ENCODE results near the gene DIAPH3.

DIAPH3 gene

GRCh38 chr13:59671881-59672280 lies 491.8 kb downstream of the DIAPH3 start:
- no peak for DNase-seq (ENCODE audit: low read depth)

DNA sequence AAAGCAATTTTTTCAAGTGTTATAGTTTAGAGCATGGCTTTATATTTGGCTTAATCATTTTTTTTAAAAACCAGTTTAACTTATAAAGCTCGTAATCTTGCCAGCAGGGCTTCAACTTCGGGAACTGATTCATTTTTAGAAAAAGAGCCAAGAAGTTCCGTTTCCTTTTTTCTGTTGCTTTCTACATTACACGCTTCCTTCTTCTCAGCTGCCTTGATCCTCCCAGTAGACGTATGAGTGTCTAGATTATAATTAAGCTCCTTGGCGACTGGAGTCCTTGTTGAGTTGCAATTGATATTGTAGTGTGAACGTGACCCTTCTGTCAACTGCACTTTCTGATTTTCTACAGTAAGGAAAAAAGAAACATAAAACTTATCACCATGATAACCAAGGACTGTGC lies 497.2 kb downstream of the DIAPH3 start:
- DNase-seq (ENCODE audit: low read depth): no peak

GRCh38 chr13:59665732-59666131 lies 498.0 kb downstream of the DIAPH3 start:
- DNase-seq (ENCODE audit: low read depth): no peak

- DNase-seq (ENCODE audit: low read depth): no peak
Measured at GRCh38 chr13:59665184-59665583, 498.5 kb downstream of the DIAPH3 start.

DNA sequence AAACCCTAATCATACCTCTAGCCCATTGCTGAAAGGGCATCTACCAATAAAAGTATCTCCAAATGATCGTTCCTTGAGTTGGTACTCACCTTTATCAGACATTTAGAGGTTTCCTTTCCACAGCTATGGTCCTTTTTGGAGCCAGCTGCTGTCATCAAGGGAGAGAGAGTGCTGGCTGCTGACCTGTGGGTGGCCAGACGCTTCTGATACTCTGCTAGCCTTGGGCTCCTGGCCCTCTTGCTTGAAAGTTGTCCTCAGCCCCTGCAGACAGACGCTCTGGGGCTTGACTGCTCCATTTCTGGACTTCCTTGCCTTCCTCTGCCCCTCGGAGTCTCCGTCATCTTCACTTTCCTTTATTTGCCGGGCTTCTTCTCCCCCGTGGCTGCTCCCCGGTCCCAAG lies 499.1 kb downstream of the DIAPH3 start:
- DNase-seq (ENCODE audit: low read depth): no peak

- no peak for DNase-seq (ENCODE audit: low read depth)
Measured at GRCh38 chr13:59663707-59664106, 500.0 kb downstream of the DIAPH3 start.

GRCh38 chr13:59660582-59660981 lies 503.1 kb downstream of the DIAPH3 start:
- DNase-seq (ENCODE audit: low read depth): no peak

GRCh38 chr13:59659981-59660380 lies 503.7 kb downstream of the DIAPH3 start:
- no peak for DNase-seq (ENCODE audit: low read depth)

- no peak for DNase-seq (ENCODE audit: low read depth)
Measured at GRCh38 chr13:59658738-59659330, 504.9 kb downstream of the DIAPH3 start.

- DNase-seq (ENCODE audit: low read depth): no peak
Measured at GRCh38 chr13:59658027-59658737, 505.5 kb downstream of the DIAPH3 start.

DNA sequence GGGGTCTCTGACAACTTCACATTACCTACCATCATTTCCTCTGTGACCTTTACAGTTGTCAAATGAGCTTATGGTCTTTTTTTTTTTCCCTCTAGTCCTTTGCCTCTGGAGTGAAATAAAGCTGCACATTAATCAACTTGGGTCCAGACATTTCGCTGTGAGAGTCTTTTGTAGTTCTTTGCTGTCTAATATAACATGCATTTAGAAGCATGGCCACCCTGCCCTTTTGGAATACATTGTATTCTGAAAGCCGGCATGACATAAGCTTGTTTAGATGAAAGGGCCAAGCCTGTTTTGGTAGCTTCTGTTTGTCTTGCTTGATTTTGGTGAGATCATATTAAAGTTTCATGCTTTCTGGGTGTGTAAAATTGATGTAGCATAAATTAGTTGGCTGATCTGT lies 509.8 kb downstream of the DIAPH3 start:
- no peak for DNase-seq (ENCODE audit: low read depth)

- DNase-seq (ENCODE audit: low read depth): no peak
Measured at GRCh38 chr13:59651479-59651878, 512.2 kb downstream of the DIAPH3 start.

DNA sequence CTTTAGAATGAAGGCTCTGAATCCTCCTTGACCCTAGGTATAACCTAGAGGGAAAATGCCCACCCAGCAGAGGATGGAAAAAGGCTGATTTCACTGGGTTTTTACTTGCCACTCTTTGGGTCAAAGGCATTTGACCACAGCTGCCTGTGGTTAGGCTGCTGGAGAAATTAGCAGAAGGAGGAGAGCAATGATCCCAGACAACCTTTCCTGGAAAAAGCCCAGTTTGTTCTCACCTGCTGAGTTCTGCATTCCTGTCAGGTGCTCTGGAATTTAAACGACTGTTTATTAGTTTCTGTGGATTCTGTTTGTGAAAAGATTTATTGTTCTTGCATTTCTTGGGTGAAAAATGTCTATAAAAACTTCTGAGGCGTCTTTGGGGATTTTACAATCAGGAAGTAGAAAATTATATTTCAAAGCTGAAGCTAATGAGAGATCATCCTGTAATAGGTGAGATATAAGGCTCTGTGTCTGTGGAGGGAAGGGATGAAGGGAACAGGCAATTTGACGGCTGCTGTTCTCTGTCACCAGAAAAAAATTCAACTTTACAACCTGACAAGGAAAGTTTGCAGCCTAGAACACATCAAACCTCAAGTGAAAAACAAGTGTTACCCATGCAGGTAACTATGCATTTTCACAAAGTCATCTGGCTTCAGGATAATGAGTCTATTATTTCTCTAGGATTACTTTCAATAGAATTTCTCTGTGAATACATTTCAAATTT lies 519.7 kb downstream of the DIAPH3 start:
- no peak for DNase-seq (ENCODE audit: low read depth)

DNA sequence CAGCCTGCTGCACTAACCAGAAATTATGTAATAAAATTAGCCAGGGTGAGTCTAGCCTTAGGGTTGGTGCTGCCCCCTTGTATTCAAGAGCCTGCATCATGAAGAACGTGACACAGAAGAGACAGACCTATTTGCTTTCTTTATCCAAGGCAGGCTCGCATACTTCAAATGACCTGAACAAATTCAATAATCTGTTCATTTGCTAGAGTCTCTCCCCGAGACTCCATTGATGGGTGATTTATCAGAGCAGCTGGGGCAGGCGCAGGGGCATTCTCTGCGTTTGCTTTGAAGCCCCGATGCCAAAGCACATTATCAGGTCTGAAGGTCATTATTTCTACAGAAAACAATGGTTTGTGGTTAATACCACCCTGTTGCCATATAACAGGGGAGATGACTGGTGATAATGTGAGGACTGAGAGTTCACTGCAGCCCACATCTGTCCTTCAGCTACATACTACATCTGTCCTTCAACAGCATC lies 520.3 kb downstream of the DIAPH3 start:
- no peak for DNase-seq (ENCODE audit: low read depth)

GRCh38 chr13:59641817-59642216 lies 521.9 kb downstream of the DIAPH3 start:
- DNase-seq (ENCODE audit: low read depth): no peak

DNA sequence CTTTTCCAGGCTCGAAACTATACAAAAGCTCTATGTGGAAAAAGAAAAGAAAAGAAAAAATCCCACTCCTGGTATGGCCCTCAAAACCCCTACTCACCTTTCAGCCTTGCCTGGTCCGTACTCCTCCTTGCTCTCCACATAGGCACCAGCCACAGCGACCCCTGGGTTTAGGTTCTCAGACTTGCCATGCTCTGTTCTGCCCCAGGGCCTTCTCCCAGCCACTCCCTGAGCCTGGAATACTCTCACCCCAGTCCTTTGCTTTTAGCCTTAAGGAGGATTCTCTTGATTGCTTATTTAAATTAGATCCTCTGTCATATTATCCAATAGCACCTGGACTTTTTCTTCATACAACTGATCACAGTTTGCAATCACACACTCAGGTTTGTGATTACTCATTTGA lies 522.5 kb downstream of the DIAPH3 start:
- no peak for DNase-seq (ENCODE audit: low read depth)

- DNase-seq (ENCODE audit: low read depth): no peak
Measured at GRCh38 chr13:59638404-59638803, 525.3 kb downstream of the DIAPH3 start.

GRCh38 chr13:59635589-59635988 lies 528.1 kb downstream of the DIAPH3 start:
- no peak for DNase-seq (ENCODE audit: low read depth)

GRCh38 chr13:59633290-59633689 lies 530.4 kb downstream of the DIAPH3 start:
- DNase-seq (ENCODE audit: low read depth): no peak

GRCh38 chr13:59631271-59631670 lies 532.5 kb downstream of the DIAPH3 start:
- DNase-seq (ENCODE audit: low read depth): no peak

DNA sequence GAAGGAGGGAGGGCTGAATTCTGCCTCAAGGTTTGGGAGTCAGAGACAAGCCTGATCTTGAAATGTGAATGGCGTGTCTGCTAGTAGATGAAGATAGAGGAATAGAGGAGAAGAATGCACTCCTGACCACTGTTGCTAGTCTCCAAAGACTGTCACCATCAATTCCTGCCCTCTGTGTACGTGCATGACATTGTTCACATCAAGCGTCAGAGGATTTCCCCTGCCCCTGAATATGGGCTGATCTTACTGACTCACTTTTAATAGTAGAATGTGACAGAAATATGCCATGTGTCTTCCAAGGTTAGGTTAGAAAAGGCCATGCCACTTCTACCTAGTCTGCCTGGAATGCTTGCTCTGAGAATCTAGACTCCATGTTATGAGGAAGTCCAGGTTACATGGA lies 538.6 kb downstream of the DIAPH3 start:
- DNase-seq (ENCODE audit: low read depth): no peak

GRCh38 chr13:59623206-59623915 lies 540.4 kb downstream of the DIAPH3 start:
- DNase-seq (ENCODE audit: low read depth): no peak

DNA sequence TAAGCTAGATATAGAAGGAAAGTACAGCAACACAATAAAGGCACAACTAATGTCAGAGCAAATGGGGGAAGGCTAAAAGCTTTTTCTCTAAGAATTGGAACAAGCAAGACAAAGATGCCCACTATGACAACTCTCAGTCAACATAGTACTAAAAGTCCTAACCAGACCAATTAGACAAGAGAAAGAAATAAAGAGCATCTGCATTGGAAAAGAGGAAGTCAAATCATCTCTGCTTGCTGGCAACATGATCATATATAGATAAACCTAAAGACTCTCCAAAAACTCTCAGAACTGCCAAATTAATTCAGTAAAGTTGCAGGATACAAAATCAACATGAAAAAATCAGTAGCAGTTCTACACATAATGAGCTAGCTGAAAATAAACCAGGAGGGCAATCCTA lies 542.0 kb downstream of the DIAPH3 start:
- DNase-seq (ENCODE audit: low read depth): no peak

Data from stimulated activated CD8-positive, alpha-beta memory T cell treated with anti-CD3 and anti-CD28 coated beads, Interleukin-4, amount 100 ng/mL, for 24 hours (primary cell).